PC-3 (cell line): ENCODE results near the gene GSN. TPM values are rescaled to one million over a fixed set of nuclear protein-coding genes. Genes with fewer than 3 reads are reported as not detected.

Experiments
- ATAC-seq: fragments of 200-7000 bp; cut with Tn5 transposase; 2 replicates; pipeline ENCODE4 v1.9.1; 2020; ENCODE audit warnings: mild to moderate bottlenecking, moderate library complexity
- BruUV-seq: library from RNA; stranded (reverse); fragments of 400-500 nt; replicated peaks from 2 replicates; lab custom pipeline; 2021; lab: Mats Ljungman, UMichigan
- CTCF ChIA-PET: fragments of 300-600 bp; sonication (Branson Sonifier 250); formaldehyde crosslinking; loops from one replicate; lab custom pipeline; 2022; ENCODE audit warnings: antibody characterized with exemption; lab: Charles Lee
- POLR2A ChIA-PET: fragments of 300-600 bp; sonication (Branson Sonifier 250); formaldehyde crosslinking; loops from one replicate; lab custom pipeline; 2022; ENCODE audit warnings: antibody characterized with exemption; ENCODE audit not compliant: unreplicated experiment; lab: Charles Lee
- DNase-seq: peaks from one replicate; pipeline ENCODE4 v3.0.0-alpha.2; 2015
- H2AFZ ChIP-seq: fragments of 300-600 bp; sonication (generic); 2 replicates; pipeline ENCODE4 v1.6.0; 2016; ENCODE audit warnings: antibody characterized with exemption, low read length
- H3F3A ChIP-seq: fragments of 300-600 bp; sonication (generic); one replicate; pipeline ENCODE4 v1.6.0; 2017; ENCODE audit warnings: antibody characterized with exemption, low read length, control low read depth, mild to moderate bottlenecking; ENCODE audit not compliant: unreplicated experiment
- H3K27ac ChIP-seq: fragments of 300-600 bp; sonication (generic); 2 replicates; pipeline ENCODE4 v1.5.1; 2016; ENCODE audit warnings: mild to moderate bottlenecking, low read length
- H3K27me3 ChIP-seq: fragments of 300-600 bp; sonication (generic); 2 replicates; pipeline ENCODE4 v1.6.1; 2016; ENCODE audit warnings: low read length, mixed read lengths
- H3K36me3 ChIP-seq: fragments of 300-600 bp; sonication (generic); 2 replicates; pipeline ENCODE4 v1.6.1; 2016; ENCODE audit warnings: low read depth, mixed run types, low read length, mixed read lengths
- H3K4me1 ChIP-seq: fragments of 300-600 bp; sonication (generic); 2 replicates; pipeline ENCODE4 v1.5.1; 2016; ENCODE audit warnings: low read length; ENCODE audit not compliant: insufficient read depth
- H3K4me2 ChIP-seq: fragments of 300-600 bp; sonication (generic); 2 replicates; pipeline ENCODE4 v1.6.0; 2016; ENCODE audit warnings: low read length
- H3K4me3 ChIP-seq: fragments of 300-600 bp; sonication (generic); 2 replicates; pipeline ENCODE4 v1.5.1; 2016; ENCODE audit warnings: mild to moderate bottlenecking, low read length, mixed read lengths
- H3K79me2 ChIP-seq: fragments of 300-600 bp; sonication (generic); 2 replicates; pipeline ENCODE4 v1.6.1; 2017; ENCODE audit warnings: low read length, mixed read lengths
- H3K9ac ChIP-seq: fragments of 300-600 bp; sonication (generic); 2 replicates; pipeline ENCODE4 v1.6.0; 2016; ENCODE audit warnings: mild to moderate bottlenecking, low read length
- H3K9me2 ChIP-seq: fragments of 300-600 bp; sonication (generic); replicated peaks from 2 replicates; pipeline ENCODE4 v1.6.1; 2016; ENCODE audit warnings: mixed run types, low read length, mixed read lengths
- H3K9me3 ChIP-seq: fragments of 300-600 bp; sonication (generic); 2 replicates; pipeline ENCODE4 v1.6.1; 2016; ENCODE audit warnings: low read length, mixed read lengths
- H4K20me1 ChIP-seq: fragments of 300-600 bp; sonication (generic); 2 replicates; pipeline ENCODE4 v1.6.1; 2016; ENCODE audit warnings: low read length, mixed read lengths
- EZH2 ChIP-seq: fragments of 300-600 bp; sonication (generic); IDR thresholded peaks from one replicate; pipeline ENCODE4 v1.6.1; 2017; ENCODE audit warnings: antibody characterized with exemption, mild to moderate bottlenecking, low read length; ENCODE audit not compliant: unreplicated experiment
- EZH2phosphoT487 ChIP-seq: fragments of 300-600 bp; sonication (generic); IDR thresholded peaks from 2 replicates; pipeline ENCODE4 v1.6.1; 2018; ENCODE audit warnings: mild to moderate bottlenecking, antibody characterized with exemption, low read length, borderline replicate concordance
- intact Hi-C: fragments of 100-400 bp; cut with micrococcal nuclease; formaldehyde crosslinking; loops from 2 replicates; pipeline ENCODE4 v1.9.0; 2023
- total RNA-seq: library from RNA; depleted of rRNA; stranded (reverse); fragments of >200 nt; gene quantifications from 2 replicates; pipeline ENCODE4 v1.2.3, GENCODE V29; 2014
- TF ChIP-seq, protein P1 (sequence below): fragments of 300-600 bp; sonication (generic); conservative IDR thresholded peaks from 2 replicates; pipeline ENCODE4 v1.5.1; 2017; ENCODE audit warnings: antibody characterized with exemption, low read depth, mild to moderate bottlenecking, low read length

Gene GSN
- total RNA-seq, 1 experiment from 2014 or later: 36.5 TPM

- H3K9me3 ChIP-seq: no peaks in the 10 kb centered on the region
- no peak overlapping the region for H3K4me2 ChIP-seq
- no peaks in the 10 kb centered on the region for H3K9me2 ChIP-seq
- no peak for DNase-seq
- intact Hi-C loops: no loop called here
- no peaks in the 10 kb centered on the region for H3K36me3 ChIP-seq
- H3F3A ChIP-seq: no peaks in the 10 kb centered on the region
- no peaks in the 10 kb centered on the region for H3K4me1 ChIP-seq
- POLR2A ChIA-PET: no interaction called here
- no peaks in the 10 kb centered on the region for H3K79me2 ChIP-seq
- BruUV-seq: no TSS peak
- TF ChIP-seq EZH2 (no peak), EZH2phosphoT487 (no peak)
- TF ChIP-seq, protein P1, sequence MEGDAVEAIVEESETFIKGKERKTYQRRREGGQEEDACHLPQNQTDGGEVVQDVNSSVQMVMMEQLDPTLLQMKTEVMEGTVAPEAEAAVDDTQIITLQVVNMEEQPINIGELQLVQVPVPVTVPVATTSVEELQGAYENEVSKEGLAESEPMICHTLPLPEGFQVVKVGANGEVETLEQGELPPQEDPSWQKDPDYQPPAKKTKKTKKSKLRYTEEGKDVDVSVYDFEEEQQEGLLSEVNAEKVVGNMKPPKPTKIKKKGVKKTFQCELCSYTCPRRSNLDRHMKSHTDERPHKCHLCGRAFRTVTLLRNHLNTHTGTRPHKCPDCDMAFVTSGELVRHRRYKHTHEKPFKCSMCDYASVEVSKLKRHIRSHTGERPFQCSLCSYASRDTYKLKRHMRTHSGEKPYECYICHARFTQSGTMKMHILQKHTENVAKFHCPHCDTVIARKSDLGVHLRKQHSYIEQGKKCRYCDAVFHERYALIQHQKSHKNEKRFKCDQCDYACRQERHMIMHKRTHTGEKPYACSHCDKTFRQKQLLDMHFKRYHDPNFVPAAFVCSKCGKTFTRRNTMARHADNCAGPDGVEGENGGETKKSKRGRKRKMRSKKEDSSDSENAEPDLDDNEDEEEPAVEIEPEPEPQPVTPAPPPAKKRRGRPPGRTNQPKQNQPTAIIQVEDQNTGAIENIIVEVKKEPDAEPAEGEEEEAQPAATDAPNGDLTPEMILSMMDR: no peak
- H3K9ac ChIP-seq: no peak overlapping the region
- H2AFZ ChIP-seq: no peak overlapping the region
- CTCF ChIA-PET: no interaction called here
- no peaks in the 10 kb centered on the region for H4K20me1 ChIP-seq
- H3K4me3 ChIP-seq: no peak overlapping the region
- no peak for ATAC-seq
- no peaks in the 10 kb centered on the region for H3K27me3 ChIP-seq
- H3K27ac ChIP-seq: no peak overlapping the region
Observed at GRCh38 chr9:121316852-121317373, 49.0 kb downstream of the GSN start.

DNA sequence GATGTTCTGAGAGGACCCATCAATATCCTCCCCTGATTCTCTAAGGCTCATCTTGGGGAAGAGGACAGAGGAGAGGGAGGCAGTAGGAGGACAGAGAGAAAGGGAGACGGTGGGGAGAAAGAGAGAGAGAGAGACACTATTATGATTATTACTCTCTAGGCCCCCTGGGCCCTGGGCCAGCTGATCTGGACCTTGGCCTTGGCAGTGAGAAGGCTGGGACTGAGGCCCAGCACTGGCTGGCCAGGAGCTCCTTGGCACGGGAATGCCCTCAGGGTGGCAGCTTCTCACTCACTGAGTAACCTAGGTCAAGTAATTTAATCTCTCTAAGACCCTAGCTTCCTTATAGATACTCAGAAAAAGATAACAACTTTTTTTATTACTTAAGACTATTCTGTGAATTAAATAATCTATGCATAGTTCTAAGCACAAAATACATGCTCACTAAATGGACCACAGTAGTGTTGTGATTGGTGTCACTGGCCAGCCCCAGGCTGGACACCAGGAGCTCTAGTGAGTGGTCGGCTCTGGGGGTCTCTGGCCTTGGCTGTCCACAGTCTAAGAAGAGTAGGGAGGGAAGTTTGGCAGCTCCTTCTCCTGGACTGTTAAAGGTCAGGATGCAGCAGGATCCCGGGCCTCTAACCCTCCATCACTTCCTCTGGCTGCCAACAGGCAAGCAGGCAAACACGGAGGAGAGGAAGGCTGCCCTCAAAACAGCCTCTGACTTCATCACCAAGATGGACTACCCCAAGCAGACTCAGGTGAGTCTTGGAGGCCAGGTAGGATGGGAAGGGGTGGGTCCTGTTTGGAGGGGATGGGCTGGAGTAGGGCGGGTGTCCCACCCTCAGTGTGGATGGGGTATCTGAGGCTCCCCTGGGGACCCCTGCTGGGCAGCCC lies 50.0 kb downstream of the GSN start:
- Histone ChIP-seq H3K4me1 (peaks cover 6% of the 10 kb centered on the region), H3K4me2 (no peak overlapping the region), H3K36me3 (no peaks in the 10 kb centered on the region), H4K20me1 (no peaks in the 10 kb centered on the region), H3F3A (no peaks in the 10 kb centered on the region), H3K27me3 (no peaks in the 10 kb centered on the region), H3K9ac (no peak overlapping the region), H2AFZ (no peak overlapping the region), H3K79me2 (no peaks in the 10 kb centered on the region), H3K9me2 (no peaks in the 10 kb centered on the region), H3K4me3 (no peak overlapping the region), H3K9me3 (no peaks in the 10 kb centered on the region), H3K27ac (no peak overlapping the region)
- DNase-seq: no peak
- intact Hi-C loops: no loop called here
- TF ChIP-seq EZH2phosphoT487: no peak
- TF ChIP-seq, protein P1: no peak
- TF ChIP-seq EZH2: no peak
- BruUV-seq: no TSS peak
- no peak for ATAC-seq
- ChIA-PET CTCF (no interaction called here), POLR2A (no interaction called here)
